Panc1 (cell line): ENCODE results near the gene CSPG5.

Experiments used
- CTCF ChIP-seq: fragments of 450-650 bp; IDR thresholded peaks from 2 replicates; pipeline ENCODE4 v1.5.1; 2017; ENCODE audit warnings: mild to moderate bottlenecking
- REST ChIP-seq, 2 experiments: IDR thresholded peaks; 2 replicates each; pipeline ENCODE4 v1.6.1; 2011 to 2012; ENCODE audit warnings: low read depth in 2 of 2, control low read depth in 1 of 2, low read length in 1 of 2, mild to moderate bottlenecking in 1 of 2, moderate library complexity in 1 of 2; ENCODE audit not compliant: insufficient read depth in 1 of 2
- TCF7L2 ChIP-seq: IDR thresholded peaks from 2 replicates; pipeline ENCODE4 v1.6.1; 2011; ENCODE audit warnings: mild to moderate bottlenecking, low read depth, low read length, inconsistent platforms

GRCh38 chr3:47522082-47522987, 56.3 kb downstream of the CSPG5 start:
- peak; percentile 83 for TF ChIP-seq CTCF
- no peak for TF ChIP-seq REST (IDR thresholded peaks at IDR 0.05; ENCODE audit: insufficient read depth in 1 of 2, low read depth in 2 of 2, low read length in 1 of 2)
- no peak for TF ChIP-seq TCF7L2
